GM21526 (cell line): ENCODE data around the gene ATP6AP1.
"Not testable (repeated sequence)": the region's sequence is repeated elsewhere in the genome, so short reads cannot be mapped to it uniquely, and the experiment has no call there.

Experiments used
- ATAC-seq: cut with Tn5 transposase; IDR thresholded peaks from one replicate; pipeline ENCODE4 v1.9.1; 2021; ENCODE audit warnings: moderate library complexity; ENCODE audit not compliant: unreplicated experiment, low FRiP score

ATP6AP1 gene, protein sequence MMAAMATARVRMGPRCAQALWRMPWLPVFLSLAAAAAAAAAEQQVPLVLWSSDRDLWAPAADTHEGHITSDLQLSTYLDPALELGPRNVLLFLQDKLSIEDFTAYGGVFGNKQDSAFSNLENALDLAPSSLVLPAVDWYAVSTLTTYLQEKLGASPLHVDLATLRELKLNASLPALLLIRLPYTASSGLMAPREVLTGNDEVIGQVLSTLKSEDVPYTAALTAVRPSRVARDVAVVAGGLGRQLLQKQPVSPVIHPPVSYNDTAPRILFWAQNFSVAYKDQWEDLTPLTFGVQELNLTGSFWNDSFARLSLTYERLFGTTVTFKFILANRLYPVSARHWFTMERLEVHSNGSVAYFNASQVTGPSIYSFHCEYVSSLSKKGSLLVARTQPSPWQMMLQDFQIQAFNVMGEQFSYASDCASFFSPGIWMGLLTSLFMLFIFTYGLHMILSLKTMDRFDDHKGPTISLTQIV

DNA sequence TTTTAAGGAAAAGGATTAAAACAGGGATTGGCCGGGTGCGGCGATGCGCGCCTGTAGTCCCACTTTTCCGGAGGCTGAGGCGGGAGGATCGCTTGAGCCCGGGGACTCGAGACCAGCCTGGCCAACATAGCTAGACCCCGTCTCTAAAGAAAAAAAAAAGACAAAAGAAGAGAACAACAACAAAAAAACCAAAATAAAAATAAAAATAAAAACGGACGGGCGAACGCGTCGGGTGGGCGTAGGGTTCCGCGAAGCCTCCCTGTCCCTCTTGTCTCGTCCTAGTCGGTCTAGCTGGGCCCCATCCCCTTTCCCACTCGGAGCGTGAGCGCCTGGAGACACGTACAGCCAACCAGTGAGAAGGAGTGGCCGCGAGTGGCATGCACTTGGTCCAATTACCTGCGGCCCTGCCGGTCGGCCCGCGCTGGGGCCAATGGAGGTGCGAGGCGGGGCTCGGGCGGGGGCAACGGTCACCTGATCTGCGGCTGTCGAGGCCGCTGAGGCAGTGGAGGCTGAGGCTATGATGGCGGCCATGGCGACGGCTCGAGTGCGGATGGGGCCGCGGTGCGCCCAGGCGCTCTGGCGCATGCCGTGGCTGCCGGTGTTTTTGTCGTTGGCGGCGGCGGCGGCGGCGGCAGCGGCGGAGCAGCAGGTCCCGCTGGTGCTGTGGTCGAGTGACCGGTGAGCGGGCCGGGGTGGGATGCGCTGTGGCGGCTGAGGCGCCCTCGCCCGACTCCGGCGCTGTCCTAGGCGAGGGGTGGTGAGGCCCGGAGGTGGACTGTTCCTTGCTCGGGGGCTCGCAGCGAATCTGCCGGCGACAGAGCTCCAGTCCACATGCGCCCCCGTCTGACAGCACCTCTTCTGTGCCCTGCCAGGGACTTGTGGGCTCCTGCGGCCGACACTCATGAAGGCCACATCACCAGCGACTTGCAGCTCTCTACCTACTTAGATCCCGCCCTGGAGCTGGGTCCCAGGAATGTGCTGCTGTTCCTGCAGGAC lies at the start of gene ATP6AP1:
ATP6AP1 (plus strand) TSS at position 502 of the 996 bp plus-strand sequence; CDS start at position 518, 16 bp downstream.
- peak; percentile 86 for ATAC-seq

DNA sequence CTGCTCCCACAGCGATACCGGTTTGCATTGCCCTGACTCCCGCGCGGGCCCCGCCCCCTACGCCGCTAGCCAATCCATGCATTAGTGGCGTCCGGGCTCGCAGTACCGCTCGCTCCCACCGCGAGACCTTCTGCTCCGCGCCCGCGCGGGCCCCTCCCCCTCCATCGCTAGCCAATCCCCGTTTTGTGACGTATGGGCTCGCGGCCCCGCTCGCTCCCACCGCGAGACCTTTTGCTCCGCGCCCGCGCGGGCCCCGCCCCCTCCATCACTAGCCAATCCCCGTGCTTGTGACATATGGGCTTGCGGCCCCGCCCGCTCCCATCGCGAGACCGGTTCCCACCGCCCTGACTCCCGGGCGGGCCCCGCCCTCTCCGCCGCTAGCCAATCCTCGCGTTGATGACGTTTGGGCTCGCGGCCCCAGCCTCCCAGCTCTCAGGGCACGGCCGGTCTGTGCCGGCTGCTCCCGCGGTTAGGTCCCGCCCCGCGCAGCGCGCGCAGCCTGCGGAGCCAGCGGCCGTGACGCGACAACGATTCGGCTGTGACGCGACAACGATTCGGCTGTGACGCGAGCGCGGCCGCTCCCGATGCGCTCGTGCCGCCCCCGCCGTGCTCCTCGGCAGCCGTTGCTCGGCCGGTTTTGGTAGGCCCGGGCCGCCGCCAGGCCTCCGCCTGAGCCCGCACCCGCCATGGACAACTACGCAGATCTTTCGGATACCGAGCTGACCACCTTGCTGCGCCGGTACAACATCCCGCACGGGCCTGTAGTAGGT lies 49.5 kb upstream of the ATP6AP1 start, which contains the start of gene EMD:
EMD (plus strand) TSS at position 497 of the 770 bp plus-strand sequence; CDS start at position 687, 190 bp downstream.
- peak; percentile 74 for ATAC-seq

DNA sequence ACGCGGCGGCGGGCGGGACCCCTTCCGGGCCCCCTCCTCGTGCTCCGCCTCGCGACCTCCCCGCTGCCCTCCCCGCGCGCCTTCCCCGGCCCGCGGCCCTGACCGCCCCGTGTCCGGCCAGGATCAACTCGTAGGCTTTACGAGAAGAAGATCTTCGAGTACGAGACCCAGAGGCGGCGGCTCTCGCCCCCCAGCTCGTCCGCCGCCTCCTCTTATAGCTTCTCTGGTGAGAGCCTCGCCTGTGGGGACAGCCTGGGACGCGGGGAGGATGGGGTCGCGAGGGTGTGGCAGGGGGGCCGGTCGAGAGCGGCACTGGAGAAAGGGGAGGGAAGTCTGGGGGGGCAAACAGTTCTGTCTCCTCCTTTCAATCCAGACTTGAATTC lies 48.9 kb upstream of the ATP6AP1 start:
- peak; percentile 0 for ATAC-seq

DNA sequence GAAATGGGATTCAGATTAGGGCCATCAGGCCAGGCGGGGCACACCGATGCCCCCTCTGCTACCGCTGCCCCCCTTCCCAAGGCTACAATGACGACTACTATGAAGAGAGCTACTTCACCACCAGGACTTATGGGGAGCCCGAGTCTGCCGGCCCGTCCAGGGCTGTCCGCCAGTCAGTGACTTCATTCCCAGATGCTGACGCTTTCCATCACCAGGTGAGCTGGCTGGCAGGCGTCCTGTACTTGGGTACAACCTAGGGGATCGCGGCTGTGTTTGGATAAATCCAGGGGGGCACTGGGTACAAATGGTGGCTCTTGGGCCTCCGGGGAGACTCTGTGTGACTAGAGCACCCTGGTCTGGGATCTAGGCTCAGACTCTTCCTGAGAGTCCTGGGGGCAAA lies 48.3 kb upstream of the ATP6AP1 start:
- ATAC-seq = no peak

DNA sequence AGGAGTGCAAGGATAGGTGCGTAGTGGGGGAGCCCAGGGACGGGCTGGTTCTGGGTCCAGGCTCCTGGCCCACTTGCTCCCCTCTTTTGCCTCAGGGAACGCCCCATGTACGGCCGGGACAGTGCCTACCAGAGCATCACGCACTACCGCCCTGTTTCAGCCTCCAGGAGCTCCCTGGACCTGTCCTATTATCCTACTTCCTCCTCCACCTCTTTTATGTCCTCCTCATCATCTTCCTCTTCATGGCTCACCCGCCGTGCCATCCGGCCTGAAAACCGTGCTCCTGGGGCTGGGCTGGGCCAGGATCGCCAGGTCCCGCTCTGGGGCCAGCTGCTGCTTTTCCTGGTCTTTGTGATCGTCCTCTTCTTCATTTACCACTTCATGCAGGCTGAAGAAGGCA lies 47.7 kb upstream of the ATP6AP1 start:
- no peak for ATAC-seq

DNA sequence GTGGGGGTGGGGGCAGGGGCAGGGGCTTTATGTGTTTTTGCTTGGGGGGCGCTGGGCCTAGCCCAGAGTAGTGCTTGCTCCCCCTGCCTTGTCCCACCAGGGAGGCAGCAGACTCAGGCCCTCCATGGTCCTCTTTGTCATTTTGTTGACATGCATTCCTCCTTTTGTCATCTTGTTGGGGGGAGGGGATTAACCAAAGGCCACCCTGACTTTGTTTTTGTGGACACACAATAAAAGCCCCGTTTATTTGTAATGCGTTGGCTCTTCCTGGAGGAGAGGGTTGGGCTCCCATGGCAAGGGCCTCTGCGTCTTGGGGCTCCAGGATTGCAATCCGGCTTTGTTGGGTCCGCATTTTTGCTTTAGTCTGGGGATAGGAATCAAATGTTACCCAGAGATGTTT lies 47.2 kb upstream of the ATP6AP1 start:
- no peak for ATAC-seq

DNA sequence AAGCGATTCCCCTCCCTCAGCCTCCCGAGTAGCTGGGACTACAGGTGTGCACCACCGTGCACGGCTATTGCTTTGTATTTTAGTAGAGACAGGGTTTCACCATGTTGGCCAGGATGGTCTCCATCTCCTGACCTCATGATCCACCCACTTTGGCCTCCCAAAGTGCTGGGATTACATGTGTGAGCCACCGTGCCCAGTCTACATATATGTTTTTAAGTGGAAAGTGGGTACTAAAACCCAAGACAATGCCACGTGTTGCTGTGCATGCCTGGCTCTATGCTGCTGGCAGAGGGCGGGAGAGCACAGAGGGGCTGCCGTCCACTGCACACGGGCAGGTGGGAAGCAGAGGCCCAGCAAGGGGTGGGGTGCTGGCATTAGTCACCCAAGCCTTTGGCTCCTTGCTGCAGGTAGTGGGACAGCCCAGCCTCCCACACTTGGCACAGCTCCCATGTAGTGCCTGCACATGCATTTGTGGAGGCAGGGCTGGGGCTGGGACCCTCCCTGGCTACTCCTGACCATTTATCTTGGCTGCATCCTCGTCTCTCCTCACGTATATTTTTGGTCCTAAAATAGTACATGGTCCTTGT lies 45.9 kb upstream of the ATP6AP1 start:
- ATAC-seq = no peak

DNA sequence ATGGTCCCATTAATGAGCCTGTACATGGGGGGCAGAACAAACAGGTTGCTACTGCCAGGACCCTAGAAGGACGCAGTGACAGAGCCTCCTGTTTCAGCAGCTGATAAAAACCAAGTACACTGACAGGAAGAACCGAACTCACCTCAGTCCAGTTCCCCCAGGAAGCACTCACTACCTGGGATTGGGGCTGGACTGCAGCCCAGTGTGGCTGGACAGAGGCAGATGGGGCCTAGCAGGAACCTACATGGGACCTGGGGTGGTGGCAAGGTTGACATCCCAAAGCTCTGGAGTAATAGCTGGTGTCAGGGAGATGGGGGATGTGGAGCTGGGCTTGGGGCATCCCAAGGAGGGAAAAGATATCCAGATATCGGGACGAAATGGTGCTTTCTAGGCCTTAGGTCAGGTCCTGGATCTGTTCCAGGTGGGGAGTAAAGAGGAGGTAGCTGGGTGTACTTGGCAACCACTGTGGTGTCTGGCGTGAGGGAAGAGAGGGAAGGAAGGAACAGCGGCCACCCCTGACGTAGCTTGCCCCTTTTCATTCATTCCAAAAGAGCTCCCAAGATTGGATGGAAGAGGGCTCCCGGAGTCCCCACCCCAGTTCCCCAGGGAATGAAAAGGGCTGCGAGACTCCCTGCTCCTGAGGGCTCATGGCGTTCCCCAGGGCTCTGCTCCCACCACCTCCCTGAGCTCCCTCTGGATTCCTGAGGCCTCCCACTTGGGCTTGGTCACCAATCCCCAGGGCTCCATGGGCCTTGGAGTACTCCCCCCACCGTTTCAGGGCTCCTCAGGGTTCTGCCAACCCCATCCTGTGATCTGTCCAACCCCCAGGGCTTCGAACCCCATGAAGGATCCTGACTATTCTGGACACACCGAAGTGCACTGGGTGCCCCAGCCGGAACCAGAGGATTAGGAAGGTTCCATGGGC lies 44.9 kb upstream of the ATP6AP1 start:
- ATAC-seq = no peak

DNA sequence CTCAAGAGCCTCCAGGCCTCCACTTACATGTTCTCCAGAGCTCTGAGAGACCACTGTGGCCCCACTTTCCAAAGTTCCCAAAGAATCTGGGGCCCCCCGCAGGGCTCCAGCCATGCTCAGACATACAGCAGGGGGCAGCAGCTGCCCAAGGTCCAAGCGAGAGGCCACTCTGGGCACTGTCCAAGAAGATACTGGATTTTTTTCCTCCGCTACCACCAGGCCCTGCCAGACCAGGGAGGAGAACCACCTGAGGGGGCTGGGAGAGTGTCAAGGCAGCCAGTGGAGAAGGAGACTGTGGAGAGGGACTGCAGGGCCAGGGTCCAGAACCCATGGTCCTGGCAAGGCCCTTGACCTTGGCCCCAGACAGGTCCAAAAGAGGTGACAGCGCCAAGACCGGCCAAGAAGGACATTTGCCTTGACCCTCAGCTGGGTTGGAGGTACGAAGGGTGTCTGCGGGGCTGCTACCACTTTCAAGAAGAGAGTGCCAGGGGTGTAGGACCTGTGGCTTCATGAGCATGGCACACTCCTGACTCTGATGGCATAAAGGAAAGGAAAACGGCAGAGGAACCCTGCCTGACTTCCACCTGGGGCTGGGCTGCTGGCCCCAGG lies 44.1 kb upstream of the ATP6AP1 start:
- no peak for ATAC-seq

DNA sequence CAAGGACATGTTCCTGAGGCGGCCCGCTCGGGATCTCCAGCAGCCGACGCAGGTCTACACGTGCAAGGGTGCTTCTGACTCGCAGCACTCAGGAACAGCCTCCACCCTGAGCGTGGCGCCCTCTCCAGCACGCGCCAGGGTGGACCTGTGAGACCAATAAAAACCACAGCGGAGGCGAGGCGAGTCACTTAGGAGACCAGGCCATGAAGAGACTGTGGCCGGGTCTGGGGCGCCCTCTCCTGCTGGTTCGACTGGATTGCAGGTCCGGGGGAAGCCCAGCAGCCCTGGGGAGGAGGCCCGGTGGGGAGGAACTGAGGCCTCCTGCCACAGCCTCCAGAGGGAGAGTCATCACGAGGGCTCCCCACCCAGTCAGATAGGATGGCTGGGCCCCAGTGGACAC lies 40.4 kb upstream of the ATP6AP1 start:
- peak; percentile 32 for ATAC-seq

DNA sequence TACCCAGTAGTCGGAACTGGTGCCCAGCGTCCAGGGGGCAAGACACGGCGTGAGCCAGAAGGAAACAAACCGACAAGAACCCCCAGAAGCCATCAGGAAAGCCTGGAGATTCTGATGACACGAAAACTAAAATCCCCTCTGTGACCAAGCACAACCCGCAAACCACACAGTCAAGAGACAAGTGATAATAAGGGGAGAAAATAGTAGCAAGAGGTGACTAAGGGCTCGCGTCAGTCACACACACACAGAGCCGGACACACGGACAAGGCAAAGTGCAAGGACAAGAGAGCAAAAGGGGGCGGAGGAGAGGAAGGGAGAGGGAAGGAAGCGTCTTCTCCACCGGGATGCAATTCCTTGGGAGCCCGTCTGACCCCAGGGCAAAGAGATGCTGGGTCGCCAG lies 39.8 kb upstream of the ATP6AP1 start:
- ATAC-seq = not testable (repeated sequence)

DNA sequence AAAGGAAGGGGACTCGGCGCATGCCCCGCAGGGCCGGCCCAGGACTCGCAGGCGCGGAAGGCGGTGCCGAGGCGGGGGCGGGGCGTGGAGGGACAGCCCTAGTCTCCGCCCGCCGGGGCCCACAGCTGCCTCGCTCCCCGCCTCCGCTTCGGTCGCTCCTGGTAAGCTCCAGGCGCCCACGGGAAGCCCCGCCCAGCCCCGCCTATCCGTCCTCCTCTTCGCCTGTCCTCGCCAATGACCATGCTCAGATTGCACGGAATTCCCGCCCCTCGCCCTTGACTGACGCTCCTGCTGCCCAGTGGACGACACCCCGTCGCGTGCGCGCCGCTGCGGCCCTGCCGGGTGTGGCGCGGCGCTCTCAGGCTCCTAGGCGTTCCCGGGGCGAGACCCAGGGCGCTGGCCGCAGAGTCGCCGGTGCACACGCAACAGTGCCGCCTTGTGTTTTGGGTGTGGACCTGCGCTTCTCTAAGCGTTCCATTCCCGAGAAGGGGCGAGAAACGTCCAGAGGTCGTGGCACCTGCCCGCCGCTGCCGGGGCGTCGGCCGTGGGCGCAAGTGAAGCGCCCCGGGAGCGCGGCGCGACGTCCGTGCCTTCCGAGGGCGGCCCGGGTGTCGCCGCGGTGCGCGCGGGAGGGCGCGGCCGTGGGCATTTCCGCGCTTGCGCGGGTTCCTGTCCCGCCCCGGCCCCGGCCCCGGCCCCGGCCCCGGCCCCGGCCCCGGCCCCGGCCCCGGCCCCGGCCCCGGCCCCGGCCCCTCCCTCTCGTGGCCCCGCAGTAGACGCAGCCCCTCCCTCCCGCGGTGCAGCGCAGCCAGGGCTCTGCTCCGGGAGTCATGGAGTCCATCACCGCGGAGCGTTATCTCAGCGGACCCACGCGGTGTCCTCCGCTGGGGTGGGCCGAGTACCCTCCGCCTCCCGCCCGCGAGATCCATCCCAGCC lies 38.4 kb upstream of the ATP6AP1 start:
- ATAC-seq = peak; percentile 60

DNA sequence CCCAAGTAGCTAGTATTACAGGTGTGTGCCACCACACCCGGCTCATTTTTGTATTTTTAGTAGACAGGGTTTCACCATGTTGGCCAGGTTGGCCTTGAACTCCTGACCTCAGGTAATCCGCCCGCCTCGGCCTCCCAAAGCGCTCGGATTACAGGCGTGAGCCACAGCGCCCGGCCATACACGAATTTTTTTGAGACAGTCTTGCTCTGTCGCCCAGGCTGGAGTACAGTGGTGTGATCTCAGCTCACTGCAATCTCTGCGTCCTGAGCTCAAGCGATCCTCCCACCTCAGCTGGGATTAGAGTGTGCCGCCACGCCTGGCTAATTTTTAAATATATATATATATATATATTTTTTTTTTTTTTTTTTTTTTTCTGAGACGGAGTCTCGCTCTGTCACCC lies 32.1 kb upstream of the ATP6AP1 start:
- ATAC-seq = not testable (repeated sequence)

DNA sequence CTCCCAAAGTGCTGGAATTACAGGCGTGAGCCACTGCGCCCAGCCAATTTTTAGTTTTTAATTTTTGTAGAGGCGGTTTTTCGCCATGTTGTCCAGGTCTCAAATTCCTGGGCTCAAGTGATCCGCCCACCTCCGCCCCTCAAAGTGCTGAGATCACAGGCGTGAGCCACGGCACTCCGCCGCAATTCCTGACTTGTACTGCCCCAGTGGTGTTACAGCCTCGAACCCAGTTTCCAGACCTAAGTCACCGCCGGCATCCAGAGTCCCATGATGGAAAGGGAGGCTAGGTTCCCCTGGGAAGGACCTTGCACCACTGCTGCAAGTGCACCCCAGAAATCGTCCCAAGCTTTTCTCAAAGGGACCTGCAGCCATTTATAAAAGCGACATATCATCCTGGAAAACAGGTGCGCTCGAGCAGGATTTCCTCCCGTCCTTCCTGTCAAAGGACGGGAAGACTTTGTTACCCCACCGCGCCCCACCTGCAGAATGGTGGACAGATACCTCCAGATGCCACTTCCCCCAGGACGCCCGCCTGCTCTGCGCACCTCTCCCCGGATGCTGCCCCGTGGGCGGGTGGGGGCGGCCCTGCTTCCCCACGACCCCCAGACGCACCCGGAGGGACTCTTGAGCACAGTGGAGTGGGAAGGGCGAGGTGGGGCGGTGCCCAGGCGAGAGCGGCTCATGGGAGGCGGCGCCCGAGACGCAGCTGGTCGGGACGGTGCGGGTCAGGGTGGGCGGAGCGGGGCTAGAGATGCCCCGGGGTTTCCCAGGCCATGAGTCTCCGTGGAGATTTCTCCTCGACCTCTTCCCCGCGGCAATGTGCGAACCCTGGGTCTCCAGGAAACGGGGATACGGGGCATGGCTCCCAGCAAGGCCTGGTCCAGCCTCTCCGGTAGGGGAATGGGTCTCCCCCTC lies 31.2 kb upstream of the ATP6AP1 start:
- peak; percentile 41 for ATAC-seq

DNA sequence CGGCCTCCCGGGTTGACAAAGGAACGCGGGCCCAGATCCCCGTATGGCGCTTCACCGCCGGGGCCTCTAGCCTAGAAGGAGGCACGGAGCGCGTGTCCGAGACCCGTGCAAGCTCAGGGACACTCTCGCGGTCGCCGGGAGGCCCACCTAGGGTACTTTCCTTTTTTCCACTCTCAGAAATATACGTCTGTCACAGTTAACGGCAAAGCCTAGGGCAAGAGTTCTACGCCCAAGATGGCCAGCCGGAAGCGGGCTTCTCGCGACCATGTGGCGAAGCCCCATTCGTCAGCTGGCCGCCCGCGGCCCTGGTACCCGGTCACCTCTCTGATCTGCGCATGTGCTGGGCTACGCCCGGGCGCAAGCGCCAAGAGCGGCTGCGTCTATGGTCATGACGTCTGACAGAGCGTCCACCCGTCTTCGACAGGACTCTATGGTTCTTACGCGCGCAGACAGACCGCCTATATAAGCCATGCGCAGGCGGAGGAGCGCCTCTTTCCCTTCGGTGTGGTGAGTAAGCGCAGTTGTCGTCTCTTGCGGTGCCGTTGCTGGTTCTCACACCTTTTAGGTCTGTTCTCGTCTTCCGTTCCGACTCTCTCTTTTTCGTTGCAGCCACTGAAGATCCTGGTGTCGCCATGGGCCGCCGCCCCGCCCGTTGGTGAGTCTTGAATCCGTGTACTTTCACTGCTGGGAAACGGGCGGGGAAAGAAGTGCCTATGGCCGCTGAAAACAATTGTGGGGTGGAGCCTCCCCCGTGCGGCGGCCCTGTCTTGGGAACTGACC lies 30.4 kb upstream of the ATP6AP1 start, which contains the start of gene RPL10:
RPL10 (plus strand) TSS at position 490 of the 780 bp plus-strand sequence; CDS start at position 633, 143 bp downstream.
- peak; percentile 63 for ATAC-seq
